Cardiac muscle cell (in vitro differentiated cells and primary cell): ENCODE data around the gene CUL9. TPM values are rescaled to one million over a fixed set of nuclear protein-coding genes. Genes with fewer than 3 reads are reported as not detected.

Source experiments
- DNase-seq, 2 donors: peaks; one replicate each; pipeline versions ENCODE4 v3.0.0 to v3.0.0-alpha.2; 2010 to 2017; ENCODE audit warnings: low read depth in 1 of 2, low spot score in 1 of 2
- H3K27ac ChIP-seq: fragments of 200-600 bp; sonication (generic); 2 replicates; pipeline ENCODE4 v1.5.1; 2016
- H3K27me3 ChIP-seq: fragments of 200-600 bp; sonication (generic); 2 replicates; pipeline ENCODE4 v1.6.0; 2016; ENCODE audit warnings: control low read depth
- H3K36me3 ChIP-seq: fragments of 200-600 bp; sonication (generic); 2 replicates; pipeline ENCODE4 v1.5.1; 2016; ENCODE audit warnings: control low read depth
- H3K4me1 ChIP-seq: fragments of 200-600 bp; sonication (generic); 2 replicates; pipeline ENCODE4 v1.8.1; 2017; ENCODE audit warnings: low read depth, mild to moderate bottlenecking, mixed run types
- H3K4me3 ChIP-seq: fragments of 200-600 bp; sonication (generic); 2 replicates; pipeline ENCODE4 v1.5.1; 2016; ENCODE audit warnings: mild to moderate bottlenecking
- H3K9me3 ChIP-seq: fragments of 200-600 bp; sonication (generic); 2 replicates; pipeline ENCODE4 v1.5.1; 2017; ENCODE audit warnings: low read depth, mild to moderate bottlenecking, control low read depth
- polyA plus RNA-seq: library from polyadenylated mRNA; unstranded; fragments of >200 nt; fragmentation: Nextera tagmentation; extraction: Ambion mirVana; gene quantifications from 2 replicates; pipeline ENCODE4 v1.2.1, GENCODE V29; 2016
- total RNA-seq: library from RNA; depleted of rRNA; stranded (reverse); fragments of >200 nt; gene quantifications from 2 replicates; pipeline ENCODE4 v1.2.3, GENCODE V29; 2016
- TF ChIP-seq, protein P1 (sequence below): IDR thresholded peaks from 2 replicates; pipeline ENCODE4 v1.5.1; 2012; ENCODE audit warnings: low read depth, mild to moderate bottlenecking, low read length

CUL9 gene
- total and polyA plus RNA-seq, 2 experiments from 2014 or later: 29.0 to 76.0 TPM

DNA sequence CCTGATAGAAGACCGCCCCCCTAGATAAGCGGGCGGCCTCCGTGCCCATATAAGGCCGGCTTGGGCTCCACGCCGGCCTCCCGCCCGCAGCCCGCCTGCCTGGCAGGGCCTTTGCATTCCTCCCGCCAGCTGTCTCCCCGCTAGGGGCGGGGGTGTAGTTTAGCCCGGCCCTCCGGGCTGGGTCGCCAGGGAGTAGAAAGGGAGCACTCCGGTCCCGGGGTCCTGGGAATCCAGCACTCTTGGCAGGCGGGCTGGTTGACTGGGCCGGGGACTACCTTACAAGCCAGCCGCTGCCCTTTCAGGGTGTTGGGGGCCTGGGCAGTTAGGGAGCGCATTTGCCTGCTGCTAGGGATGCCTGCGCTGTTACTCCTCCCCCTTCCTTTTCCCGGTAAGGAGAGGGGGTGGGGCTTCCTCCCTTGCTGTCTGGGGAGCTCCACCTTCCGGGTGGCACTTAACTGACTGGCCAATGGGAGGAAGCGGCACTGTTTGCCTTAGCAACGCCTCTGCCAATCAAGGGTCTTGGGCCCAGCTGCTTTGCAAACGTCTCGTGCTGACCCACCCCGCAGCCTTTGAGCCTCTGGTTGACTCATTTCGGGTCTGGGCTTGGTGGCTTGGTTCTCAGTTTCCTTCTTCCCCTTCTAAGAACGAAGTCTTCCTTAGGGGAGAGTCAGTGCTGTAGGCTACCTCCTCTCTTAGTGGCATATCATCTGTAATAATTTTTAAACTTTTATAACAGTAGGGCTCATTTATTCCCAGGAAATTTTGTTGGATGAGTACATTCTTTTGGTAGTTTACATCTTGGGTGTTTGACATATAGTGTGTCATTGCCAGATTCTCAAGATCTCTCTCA is 7.5 kb upstream of the CUL9 start:
- H3K27ac ChIP-seq: peak overlapping the region; percentile 99
- H3K4me3 ChIP-seq: peak overlapping the region; percentile 77
- TF ChIP-seq, protein P1, sequence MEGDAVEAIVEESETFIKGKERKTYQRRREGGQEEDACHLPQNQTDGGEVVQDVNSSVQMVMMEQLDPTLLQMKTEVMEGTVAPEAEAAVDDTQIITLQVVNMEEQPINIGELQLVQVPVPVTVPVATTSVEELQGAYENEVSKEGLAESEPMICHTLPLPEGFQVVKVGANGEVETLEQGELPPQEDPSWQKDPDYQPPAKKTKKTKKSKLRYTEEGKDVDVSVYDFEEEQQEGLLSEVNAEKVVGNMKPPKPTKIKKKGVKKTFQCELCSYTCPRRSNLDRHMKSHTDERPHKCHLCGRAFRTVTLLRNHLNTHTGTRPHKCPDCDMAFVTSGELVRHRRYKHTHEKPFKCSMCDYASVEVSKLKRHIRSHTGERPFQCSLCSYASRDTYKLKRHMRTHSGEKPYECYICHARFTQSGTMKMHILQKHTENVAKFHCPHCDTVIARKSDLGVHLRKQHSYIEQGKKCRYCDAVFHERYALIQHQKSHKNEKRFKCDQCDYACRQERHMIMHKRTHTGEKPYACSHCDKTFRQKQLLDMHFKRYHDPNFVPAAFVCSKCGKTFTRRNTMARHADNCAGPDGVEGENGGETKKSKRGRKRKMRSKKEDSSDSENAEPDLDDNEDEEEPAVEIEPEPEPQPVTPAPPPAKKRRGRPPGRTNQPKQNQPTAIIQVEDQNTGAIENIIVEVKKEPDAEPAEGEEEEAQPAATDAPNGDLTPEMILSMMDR: peak; percentile 6
- no peaks in the 10 kb centered on the region for H3K27me3 ChIP-seq
- H3K4me1 ChIP-seq: peaks cover 16% of the 10 kb centered on the region
- DNase-seq: peak; percentile 96 to 99
- H3K36me3 ChIP-seq: peaks cover 45% of the 10 kb centered on the region
- no peaks in the 10 kb centered on the region for H3K9me3 ChIP-seq

DNA sequence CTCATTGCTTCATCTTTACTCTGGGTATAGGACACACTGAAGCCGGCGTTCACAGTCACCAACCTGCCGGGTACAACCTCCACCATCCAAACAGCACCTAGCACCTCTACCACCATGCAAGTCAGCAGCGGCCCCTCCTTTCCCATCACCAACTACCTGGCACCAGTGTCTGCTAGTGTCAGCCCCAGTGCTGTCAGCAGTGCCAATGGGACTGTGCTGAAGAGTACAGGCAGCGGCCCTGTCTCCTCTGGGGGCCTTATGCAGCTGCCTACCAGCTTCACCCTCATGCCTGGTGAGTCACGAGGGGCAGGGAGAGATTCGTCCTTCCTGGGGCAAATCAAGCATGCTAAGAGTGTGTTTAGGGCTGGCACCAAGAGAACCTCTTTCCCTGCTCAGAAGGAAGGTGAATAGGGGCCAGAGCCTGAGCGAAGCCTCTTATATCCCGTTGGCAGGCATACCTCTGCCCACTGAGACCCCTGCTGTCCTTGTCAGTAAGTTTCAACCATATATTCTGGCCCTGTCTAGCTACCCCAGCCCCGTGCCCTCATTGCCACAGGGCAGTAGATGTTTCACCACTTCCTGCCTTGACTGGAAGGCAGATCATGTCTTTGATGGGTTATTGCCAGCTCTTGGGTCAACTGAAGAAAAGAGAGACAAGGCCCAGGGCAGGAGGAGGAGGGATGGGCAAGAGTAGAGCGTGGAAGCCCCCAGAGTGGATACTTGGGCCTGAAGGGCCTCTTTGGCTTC is 6.1 kb upstream of the CUL9 start:
- Histone ChIP-seq H3K27me3 (no peaks in the 10 kb centered on the region), H3K9me3 (no peaks in the 10 kb centered on the region), H3K4me3 (no peak overlapping the region), H3K27ac (no peak overlapping the region), H3K4me1 (peaks cover 16% of the 10 kb centered on the region), H3K36me3 (peaks cover 53% of the 10 kb centered on the region)
- DNase-seq: no peak
- TF ChIP-seq, protein P1: no peak

DNA sequence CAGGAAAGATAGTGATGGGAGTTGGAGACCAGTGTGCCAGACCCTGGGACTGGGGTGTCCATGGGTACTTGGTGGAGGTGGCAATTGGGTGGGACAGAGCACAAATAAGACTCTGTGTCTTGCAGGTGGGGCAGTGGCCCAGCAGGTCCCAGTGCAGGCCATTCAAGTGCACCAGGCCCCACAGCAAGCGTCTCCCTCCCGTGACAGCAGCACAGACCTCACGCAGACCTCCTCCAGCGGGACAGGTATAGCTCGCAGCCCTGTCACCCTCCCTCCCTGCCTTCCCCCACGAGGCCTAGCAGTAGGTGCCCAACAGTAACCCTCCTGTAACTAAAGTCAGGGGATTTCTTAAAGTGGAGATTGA is 5.6 kb upstream of the CUL9 start:
- TF ChIP-seq, protein P1: no peak
- Histone ChIP-seq H3K27ac (no peak overlapping the region), H3K27me3 (no peaks in the 10 kb centered on the region), H3K4me1 (peaks cover 16% of the 10 kb centered on the region), H3K4me3 (no peak overlapping the region), H3K36me3 (peaks cover 53% of the 10 kb centered on the region), H3K9me3 (no peaks in the 10 kb centered on the region)
- no peak for DNase-seq

DNA sequence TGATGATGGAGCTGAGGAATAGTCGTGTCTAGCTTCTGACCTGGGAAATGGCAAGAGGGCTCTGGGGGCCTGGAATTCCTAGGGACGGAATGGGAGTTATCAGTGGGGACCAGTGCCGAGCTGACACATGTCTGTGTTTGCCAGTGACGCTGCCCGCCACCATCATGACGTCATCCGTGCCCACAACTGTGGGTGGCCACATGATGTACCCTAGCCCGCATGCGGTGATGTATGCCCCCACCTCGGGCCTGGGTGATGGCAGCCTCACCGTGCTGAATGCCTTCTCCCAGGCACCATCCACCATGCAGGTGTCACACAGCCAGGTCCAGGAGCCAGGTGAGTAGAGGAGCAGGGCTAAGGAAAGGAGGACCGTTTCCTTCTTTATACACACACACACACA is 3.8 kb upstream of the CUL9 start:
- H3K9me3 ChIP-seq: no peaks in the 10 kb centered on the region

More for the DNA sequence above, 3.8 kb upstream of the CUL9 start:
- Histone ChIP-seq H3K4me3 (no peak overlapping the region), H3K4me1 (peaks cover 17% of the 10 kb centered on the region), H3K27ac (no peak overlapping the region), H3K27me3 (no peaks in the 10 kb centered on the region), H3K36me3 (peaks cover 53% of the 10 kb centered on the region)
- TF ChIP-seq, protein P1: no peak
- DNase-seq: no peak
